ENCODE measurements around the gene PLXNC1.

PLXNC1 gene

DNA sequence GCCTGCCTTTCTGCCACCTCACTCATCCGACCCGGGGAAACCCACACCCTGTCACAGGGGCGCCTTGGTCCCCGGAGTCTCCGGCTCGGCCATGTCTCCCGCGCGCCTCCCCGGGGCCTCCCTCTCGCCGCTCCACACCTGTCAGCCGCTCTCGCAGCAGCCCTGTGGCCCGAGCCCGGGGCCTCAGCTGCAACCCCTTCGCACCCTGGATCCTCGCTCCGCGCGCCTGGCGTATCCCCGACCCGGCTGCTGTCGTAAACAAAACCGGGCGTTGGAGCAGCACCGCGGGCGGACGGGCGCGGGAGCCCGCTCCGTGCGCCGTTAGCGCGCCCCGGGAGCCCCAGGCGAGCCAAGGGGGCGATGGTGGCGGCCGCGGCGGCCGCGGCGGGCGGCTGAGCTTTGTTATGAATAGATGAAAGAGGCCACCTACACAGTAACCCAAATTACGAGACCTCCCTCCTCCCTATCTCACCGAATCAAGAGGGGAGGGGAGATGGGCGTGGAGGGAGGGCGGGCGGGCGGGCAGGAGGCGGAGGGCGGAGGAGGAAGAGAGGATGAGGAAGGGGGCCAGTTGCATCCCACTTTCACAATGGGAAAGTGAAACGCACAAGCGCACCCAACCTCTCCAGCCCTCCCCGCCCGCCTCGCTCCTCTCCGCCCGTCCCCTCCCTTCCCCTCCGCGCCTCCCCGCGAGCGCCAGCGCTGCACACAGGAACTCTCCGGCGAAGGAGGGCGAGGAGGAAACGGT is at the start of gene PLXNC1:
Gene PLXNC1, plus strand, starts transcription at position 587 of the 748 bp plus-strand sequence. CDS start 395 bp downstream, outside the sequence.
- DNase-seq: no peak

GRCh38 chr12:94099191-94099590 is 49.2 kb upstream of the PLXNC1 start:
- no peak for DNase-seq

GRCh38 chr12:94099632-94100031 is 48.7 kb upstream of the PLXNC1 start:
- peak; percentile 56 for DNase-seq

DNA sequence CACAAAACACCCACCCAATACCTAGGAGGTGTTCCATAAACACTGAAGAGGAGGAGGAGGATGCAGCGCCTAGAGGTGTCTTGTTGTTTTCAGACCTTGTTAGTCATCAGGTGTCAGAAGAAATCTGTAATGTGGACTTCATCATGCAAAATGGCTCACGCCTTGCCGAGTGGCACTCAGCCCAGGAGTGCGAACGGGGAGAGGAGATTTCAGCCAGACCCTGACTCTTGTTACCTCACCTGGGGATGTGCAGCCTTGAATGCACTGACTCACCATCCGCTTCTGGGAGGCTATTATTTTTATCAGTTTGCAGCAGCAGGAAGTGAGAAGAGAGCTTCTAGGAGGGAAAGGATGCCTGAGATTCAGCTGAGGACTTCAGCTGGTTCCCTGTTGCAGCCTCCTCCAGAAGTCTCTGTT is 48.2 kb upstream of the PLXNC1 start:
- no peak for DNase-seq

DNA sequence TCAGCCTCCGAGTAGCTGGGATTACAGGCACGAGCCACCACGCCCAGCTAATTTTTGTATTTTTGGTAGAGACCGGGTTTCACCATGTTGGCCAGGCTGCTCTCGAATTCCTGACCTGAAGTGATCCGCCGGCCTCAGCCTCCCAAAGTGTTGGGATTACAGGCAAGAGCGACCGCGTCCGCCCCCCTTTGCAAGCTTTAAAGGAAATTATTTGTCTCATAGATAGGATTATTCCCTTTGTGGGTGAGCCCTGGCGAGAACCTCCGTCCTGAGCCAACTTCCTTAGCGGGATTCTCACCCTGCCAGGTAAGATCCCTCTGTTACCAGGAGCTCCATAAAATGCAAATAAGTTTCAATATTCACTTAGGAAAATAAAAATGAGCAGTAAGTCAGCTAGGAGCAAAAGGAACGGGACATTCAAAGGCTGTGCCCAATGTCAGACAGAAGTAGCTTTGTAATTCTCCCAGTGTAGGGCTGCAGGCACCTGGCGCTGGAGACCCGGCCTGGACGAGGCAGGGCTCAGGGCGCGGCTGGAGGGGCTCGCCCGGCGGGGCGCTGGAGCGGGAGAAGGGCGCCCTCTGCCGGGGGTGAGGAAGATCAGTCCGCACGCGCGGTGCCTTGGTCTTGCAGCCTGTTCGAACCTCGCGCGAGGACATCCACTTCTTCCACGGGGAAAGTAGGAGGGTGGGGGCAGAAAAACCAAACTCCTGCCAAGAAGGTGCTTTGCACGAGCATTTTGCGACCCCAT is 47.2 kb upstream of the PLXNC1 start:
- peak; percentile 43 for DNase-seq

DNA sequence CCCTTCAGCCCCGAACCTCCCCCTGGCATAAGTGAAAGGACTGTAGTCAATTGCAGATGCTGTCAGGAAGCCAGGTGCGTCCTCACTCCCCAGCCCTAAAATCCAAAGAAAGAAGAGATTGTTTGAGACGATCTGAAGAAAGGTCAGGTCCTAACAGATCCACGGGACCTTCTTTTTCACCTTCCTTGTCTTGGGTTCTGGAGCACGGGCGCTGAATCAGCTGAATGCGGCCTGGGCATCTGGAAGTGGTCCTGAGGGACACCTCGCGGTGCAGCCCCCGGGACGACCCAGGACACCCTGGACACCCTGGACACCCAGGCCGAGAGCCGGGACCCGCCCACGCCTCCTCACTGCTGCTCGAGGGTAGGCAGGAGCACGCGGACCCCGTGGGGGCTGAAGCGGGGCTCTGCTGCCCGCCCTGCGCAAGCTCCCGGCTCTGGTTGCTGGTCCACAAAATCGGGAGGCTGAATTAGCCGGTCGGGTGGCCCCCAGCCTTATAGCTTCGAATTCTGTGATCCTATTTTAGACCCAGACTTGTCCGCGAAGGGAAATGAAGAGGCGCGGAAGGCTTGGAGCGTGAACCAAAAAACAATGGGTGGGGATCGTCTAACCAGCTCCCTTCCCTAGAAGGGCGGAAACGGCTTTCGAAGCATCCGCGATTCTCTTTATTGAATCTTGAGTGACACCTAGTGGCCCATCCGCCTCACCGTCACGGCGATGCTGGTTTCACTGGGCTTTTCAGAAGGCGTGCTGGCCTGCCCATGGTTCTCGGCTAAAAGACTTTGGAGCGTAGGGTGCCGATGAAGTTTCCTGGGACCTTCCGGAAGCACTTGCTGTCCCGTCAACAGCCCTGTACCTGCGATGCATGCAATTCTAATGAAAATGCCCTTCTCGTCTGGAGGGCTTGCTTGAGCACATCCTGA is 46.4 kb upstream of the PLXNC1 start:
- peak; percentile 84 for DNase-seq

DNA sequence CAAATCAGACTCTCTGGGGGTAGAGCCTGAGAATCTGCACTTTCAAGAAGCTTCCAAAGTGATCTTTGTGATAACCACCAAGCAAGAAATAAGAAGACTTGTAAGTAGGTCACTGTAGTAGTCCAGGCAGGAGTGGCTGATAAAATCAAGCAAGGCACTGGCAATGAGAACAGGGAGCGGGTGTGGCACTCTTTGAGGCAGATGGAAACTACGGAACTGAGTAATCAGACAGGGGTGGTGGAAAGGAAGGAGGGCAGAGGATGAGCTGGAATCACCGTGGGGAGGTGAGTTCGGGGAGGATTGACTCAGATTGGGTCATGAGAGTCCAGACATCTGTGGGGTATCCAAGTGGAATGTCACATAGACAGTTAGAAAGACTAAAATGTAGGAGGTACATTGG is 44.4 kb upstream of the PLXNC1 start:
- no peak for DNase-seq

DNA sequence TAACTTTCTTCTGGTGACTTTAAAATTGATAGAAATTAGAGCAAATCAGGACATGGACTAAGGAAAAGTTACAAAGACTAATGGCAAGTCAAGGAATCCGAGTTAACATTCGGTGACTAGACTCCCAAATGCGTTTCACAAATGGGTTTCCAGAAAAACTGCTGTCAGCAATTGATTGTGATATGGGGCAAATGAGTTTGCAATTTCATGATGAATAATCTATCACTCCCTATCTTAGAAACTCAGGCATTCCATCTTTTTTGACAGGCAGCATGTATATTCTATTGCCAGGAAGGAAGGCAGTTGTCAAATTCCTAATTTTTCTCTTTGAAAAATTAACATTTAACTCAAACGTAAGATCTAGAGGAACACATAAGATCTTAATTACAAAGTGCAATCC is 40.5 kb upstream of the PLXNC1 start:
- no peak for DNase-seq

DNA sequence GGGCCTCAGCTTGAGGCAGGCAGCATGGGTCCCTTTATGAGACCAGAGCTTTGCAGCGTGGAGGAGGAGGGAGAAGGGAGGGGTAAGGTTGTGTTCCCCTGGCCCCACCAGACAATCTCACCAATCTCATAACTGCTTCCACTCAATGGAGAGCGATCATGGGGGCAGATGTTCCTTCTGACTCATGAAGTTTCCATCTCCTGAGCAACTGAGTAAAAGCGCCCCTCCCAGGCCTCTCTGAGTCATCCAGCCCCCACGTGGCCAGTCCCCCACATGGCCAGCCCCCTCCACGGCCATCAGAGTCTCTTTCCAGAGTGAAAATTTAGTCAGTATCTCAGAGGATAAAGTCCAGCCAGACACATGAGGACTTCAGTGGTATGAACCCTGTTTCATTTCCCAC is 39.2 kb upstream of the PLXNC1 start:
- DNase-seq: peak; percentile 8

DNA sequence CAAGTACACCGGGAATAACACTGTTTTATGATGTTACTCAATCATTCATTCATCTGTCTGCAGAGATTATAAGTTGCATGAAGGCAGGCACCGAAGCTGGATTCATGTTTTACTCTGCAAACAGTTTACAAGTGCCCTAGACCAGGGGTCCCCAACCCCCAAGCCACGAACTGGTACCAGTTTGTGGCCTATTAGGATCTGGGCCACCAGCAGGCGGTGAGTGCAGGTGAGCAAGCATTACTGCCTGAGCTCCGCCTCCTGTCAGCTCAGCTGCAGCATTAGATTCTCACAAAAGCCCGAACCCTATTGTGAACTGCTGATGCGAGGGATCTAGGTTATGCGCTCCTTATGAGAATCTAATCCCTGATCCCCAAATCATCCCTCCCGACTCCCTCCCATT is 38.1 kb upstream of the PLXNC1 start:
- DNase-seq: no peak

DNA sequence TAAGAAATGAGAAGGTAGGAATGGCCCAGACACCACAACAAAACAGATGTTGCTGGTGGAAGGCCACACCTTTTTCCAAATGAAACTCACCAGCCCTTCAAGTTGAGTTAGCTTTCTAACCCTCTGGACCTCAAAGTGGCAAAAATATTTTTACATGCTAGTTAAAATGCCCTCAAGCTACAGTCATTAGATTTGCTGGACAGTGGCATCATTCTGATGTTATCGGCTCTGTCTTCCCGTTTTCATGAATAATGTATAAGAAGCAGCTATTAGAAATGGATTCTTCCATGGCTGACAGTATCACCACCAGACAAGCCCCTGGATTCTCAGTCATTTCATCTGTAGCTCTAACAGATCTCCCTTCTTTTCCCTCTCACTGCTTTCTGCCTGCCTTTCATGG is 37.1 kb upstream of the PLXNC1 start:
- no peak for DNase-seq

- DNase-seq: no peak
These were observed 36.3 kb upstream of the PLXNC1 start for GRCh38 chr12:94112121-94112520.

- DNase-seq: no peak
These were observed 34.2 kb upstream of the PLXNC1 start for GRCh38 chr12:94114166-94114565.

DNA sequence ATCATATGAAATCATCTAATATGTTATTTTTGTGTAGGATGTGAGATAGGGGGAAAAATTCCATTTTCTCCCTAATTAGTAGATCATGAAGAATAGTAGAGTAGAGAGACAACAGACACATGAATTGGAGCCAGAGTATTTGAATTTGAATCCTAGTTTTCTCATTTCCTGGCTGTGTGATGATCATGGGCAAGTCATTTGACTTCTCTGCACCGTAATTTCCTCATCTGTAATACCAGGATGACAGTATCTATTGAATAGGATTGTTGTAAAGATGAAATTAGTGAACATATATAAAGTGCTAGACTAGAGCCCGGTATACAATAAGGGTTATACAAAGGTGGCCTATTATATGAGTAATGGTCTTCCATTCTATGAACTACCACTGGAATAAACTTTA is 32.2 kb upstream of the PLXNC1 start:
- DNase-seq: no peak

DNA sequence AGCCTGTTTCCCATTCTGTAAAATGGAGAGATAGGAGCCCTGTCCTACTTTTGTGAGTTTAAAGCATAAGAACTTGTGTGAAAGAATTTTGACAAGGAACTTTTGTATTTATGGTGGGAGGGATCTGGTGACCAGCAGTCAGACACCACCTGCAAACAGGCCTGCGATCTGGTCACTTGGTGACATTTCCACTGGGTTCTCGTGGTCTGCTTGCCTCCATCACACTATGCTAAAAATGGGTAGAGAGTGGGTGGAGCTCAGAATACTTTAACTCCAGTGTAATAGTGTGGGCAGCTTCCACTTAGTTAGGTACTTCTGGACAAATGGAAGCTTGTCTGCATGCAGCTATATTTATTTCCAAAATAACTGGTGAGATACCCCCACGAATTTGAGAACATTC is 26.5 kb upstream of the PLXNC1 start:
- no peak for DNase-seq

GRCh38 chr12:94122591-94122990 is 25.8 kb upstream of the PLXNC1 start:
- no peak for DNase-seq

GRCh38 chr12:94123127-94123526 is 25.2 kb upstream of the PLXNC1 start:
- no peak for DNase-seq

DNA sequence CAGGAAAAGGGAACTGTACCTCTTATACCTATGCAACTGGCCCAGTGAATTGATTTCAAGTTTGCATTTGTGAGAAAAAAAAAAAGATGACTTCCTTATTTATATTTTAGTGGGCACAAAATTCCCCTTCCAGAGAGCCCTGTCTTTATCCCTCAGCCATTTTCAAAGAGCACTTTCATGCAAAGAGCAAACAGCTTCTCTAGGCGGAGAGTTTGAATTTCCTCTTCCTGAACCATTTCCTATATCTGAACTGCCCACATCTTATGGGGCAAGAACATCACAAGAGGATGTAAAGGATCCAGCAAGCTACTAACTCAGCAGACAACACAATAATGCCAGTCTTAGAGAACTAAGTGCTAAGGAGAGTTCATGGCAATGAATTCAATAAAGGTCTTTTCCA is 22.3 kb upstream of the PLXNC1 start:
- no peak for DNase-seq

- DNase-seq: no peak
These were observed 20.9 kb upstream of the PLXNC1 start for GRCh38 chr12:94127239-94128131.

GRCh38 chr12:94128280-94128679 is 20.1 kb upstream of the PLXNC1 start:
- no peak for DNase-seq

GRCh38 chr12:94133964-94134795 is 14.2 kb upstream of the PLXNC1 start:
- DNase-seq: peak; percentile 2
